T-helper 22 cell (primary cell): Measurements from ENCODE around the gene ARMH1.
"Not testable (repeated sequence)": the region's sequence is repeated elsewhere in the genome, so short reads cannot be mapped to it uniquely, and the experiment has no call there.

Source experiments
- DNase-seq: peaks from one replicate; pipeline ENCODE4 v3.0.0-alpha.2; 2020; ENCODE audit warnings: low read depth

ARMH1 gene

DNA sequence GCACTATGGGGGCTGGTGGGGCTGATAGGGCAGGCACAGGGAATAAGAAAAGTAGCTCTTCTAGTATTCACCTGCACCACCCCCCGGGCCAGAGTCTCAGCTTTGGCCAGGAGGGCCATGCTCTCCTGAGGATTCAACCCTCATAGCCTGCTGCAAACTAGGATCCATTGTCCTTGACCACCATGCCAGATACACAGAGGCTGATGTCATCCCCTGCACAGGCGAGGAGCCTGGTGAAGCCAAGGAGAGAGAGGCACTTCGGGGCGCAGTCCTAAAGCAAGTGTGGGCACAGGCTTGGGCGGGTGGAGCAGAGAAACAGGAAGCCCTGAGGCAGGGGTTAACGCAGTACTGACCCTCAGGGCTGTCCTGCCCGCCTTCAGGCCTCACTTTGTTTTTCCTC, 29.7 kb upstream of the ARMH1 start:
- no peak for DNase-seq

DNA sequence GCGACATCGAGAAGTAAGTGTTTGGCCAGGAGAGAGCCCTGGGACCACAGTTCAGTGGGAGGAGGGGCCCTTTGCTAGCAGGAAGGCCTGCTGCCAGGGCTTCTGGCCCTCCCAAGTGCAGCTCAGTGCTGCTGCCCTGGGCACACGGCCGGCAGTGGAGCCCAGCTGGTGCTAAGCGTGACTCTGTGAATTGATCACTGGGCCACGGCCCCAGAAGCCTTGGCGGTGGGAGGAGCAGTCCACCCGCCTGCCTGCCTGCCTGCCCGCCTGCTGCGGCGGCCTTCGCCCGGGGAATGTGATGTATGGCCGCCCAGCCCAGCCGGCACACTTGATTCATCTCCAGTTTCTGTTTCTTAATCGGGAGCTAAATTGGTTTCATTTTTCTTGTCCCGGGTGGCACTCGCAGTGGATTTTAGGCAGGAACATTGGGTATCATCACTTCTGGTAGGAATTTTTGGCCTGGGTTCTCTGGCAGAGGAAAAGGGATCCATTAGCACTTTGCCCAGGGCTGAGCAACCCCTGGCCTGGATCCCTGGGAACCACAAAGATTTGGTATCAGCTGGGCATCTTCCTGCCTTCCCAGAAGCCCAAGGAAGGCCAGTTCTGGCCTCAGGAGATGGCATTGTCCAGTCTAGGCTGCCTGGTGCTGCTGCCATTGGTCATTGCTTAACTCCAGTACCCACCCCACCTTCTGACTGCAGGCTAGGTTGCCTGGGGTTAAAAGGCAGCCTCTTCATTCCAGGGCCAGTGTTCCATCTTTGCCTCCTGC, 28.9 kb upstream of the ARMH1 start:
- DNase-seq = no peak

DNA sequence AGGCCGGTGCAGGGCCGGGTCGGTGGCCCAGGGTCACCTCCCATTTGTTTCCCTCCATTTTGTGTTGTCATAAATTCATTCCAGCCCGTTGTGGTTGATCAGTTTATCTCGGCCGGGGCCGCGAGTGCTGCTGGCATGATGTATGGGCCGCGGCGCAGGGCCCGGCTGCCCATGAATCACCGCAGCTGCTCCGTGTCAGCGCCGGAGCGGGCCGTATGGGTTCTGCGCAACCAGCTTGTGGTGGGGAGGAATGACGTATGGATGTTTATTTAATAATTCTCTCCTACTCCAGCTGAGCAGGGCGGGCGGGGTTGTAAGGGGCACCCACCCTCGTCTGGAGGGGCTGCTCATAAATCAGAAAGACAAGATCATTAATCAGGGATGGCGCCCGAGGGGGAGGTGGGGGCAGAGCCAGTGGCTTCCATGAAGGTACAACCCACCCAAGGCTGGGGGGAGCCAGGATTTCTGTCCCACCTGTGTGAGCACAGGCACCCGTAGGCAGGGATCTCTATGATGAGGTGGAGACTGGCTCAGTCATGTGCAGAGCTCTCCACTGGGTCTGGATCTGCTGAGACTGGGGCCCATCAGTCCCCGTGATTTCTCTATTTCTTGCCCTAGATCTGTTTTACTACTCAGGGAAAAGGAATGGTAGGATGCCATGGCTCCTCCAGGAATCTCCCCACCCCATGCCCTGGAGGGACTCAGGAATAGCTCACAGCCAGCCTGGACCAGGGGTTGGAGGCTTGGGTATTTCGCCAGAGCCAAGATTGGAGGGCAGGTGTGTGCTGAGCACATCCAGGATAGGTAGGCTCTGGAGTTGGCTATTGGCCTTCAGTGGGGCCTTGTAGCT, 28.0 kb upstream of the ARMH1 start:
- DNase-seq = no peak

DNA sequence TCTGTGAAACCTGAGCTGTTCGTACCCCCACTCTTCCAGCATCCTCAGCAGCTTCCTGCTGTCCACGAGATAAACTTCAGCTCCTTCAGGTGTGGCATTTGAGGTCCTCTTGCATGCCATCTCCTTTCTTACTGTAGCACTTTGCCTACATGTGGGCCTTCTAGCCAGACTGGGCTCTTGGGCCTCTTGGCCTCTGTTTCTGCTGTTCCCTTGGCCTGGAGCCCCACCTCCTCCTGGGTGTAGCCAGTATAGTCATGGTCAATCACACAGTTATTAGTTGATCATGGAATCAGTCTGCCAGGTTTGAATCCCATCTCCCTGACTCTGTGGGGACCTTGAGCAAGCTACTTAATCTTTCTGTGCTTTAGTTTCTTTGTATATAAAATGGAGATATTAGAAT, 26.6 kb upstream of the ARMH1 start:
- no peak for DNase-seq

DNA sequence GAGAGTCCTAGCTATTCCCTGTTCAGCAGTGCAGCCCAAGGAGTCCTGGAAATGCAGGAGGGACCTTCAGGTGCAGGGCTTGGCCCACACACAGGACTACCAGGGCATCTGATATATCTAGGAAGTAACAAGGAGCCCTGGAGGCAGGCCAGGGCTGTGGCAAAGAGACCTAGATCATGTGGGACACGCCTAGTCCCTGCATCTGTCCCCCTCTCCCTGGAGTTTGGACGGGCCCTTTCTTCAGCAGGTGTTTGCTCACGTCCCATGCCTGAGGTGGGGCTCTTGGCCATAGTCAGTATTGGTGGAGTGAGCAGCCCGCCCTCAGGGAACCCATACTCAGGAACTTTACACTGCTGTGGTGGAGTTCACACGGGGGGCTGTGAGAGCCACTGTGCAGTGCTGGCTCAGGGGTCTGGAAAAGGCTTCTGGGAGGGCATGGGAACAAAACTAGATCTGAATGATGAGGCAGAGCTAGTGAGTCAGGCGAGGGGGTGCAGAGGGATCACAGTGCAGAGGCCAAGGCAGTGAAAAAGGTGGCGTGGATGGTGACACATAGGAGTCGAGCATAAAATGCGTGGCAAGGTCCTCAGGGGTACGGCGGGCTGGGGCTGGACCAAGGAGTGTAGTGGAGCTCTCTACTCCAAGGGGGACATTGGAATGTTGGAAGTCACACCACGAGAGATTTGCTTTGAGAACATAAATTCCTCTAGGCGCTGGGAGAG, 25.8 kb upstream of the ARMH1 start:
- DNase-seq = no peak

DNA sequence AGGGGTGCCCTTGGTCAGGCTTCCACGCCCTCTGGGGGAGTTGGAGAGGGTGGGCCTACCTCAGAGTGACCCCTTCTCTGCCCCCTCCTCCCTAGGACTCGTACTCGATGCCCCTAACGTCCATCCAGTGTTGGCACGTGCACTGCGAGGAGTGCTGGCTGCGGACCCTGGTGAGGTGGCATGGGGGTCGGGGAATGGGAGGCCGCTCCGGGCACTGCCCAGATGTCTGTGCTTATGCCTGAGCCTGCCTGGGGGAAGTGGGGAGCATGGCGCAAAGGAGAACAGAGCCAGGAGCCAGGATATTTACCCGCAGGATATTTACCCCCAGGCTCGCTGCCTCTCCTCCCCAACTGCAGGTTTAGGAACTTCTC, 24.7 kb upstream of the ARMH1 start:
- no peak for DNase-seq

DNA sequence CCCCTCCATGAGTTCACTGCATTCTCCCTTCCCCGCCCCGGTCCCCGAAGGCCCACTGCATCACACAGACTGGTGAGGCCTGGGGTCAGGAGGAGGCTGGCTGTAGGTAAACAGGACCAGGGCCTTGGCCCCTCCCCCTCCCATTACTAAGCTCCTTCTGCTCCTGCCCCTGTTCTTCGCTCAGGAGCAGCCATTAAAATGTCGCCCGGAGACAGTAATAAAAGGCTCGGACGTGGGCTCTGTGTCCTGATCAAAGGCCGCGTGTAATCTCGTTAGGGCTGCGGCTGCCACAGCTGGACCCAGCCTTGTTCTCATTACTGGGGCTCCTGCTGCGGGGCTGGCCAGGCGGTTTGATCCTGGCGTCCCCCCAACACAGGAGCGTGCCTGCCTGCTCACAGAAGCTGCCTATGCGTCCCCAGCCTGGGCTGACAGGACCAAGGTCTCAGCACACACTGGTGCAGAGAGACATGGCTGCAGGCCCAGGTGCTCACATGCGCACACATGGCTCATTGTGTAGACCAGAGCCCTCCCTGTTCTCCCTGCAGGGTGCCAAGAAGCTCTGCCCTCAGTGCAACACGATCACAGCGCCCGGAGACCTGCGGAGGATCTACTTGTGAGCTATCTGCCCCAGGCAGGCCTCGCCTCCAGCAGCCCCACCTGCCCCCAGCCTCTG, 24.2 kb upstream of the ARMH1 start:
- no peak for DNase-seq

DNA sequence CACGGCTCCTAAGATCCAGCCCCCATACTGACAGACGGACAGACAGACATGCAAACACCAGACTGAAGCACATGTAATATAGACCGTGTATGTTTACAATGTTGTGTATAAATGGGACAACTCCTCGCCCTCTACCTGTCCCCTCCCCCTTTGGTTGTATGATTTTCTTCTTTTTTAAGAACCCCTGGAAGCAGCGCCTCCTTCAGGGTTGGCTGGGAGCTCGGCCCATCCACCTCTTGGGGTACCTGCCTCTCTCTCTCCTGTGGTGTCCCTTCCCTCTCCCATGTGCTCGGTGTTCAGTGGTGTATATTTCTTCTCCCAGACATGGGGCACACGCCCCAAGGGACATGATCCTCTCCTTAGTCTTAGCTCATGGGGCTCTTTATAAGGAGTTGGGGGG, 23.4 kb upstream of the ARMH1 start:
- DNase-seq = no peak

DNA sequence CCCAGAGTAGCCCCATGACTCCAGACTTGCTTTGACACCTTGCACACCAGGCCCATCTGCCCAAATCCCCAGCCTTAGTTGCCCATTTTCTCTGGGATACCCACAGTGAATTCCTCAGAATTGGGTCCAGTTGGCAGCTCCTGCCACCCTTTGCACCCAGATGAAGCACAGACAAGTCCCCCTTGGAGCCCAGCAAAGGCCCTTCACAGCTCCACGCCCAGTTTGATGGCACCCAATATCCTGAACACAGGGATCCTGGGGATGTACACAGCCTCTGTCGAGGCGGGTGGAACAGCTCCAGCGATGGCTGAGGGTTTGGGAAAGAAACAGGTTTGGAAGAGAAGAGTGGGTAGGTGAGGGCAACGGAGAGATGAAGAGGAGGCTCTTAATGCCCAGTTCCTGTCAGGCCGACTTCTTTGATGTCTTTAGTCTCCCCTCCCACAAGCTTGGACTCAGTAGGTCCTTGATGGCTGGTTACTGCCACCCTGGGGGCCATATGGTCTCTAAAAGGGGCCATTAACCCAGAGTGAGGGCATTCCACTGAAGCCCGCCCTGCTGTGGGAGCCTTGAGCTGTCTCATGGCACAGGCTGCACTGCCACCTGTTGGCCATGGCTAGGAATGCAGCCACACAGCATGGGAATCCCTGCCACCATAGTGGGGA, 21.9 kb upstream of the ARMH1 start:
- peak; percentile 33 for DNase-seq

DNA sequence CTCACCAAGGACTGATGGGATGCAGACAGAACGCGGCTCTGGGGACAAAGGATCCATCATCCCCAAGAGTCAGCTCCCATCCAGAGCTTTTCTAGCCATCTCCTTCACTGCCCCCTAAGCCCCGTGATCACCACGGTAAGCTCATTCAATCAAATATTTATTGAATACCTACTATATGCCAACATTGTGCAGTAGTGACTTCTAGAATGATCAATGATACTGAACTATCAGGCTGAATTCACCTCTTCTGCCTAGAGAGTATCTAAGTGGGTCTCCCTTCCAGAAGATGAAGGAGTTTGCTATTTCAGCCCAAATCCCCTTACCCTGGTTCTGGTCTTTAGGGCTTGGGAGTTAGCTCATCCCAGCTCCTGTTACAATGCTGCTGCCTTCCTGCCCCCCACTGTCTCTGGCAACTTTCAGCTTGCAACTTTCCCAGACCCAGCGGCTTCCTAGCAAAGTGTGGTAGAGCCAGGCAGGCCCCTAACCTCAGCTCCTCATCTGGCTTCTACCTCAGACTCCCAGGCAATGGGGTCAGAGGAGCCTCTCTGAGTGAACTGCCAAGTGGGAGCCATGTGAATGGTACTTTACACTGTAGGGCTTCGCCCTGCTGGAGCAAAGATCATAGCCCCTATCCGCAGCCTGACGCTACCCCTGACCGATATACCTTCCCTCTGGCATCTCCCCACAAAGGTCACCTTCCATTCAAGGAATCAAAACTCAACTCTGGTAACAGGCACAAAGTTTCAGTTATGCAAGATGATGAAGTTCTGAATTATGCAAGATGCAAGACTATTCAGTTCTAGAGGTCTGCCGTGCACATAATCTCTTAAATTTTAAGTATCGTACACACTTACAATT, 21.2 kb upstream of the ARMH1 start:
- no peak for DNase-seq

DNA sequence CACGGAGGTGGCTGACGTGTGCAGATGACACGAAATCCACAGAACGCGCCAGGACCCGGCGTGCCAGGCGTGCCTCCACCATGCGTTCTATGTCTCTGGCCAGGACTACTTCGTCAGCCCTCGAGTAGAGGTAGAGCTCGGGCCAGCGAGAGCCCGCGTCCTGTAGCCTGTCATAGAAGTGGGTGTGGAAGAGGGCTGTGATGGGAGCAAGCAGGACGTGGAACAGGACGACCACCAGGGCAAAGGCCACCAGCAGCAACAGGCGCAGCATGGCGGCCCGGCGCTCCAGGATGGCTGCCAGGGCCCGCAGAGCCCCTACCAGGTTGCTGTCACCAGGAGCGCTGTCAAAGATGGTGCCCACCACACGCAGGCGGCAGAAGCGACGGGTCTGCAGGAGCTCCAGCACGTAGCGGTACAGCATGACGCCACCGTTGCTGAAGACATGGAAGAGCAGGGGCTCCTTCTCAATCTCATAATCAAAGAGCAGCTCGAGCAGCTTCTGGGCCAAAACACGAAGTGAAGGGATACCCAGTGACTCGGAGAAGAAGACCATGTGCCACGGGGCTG, 19.8 kb upstream of the ARMH1 start:
- no peak for DNase-seq

DNA sequence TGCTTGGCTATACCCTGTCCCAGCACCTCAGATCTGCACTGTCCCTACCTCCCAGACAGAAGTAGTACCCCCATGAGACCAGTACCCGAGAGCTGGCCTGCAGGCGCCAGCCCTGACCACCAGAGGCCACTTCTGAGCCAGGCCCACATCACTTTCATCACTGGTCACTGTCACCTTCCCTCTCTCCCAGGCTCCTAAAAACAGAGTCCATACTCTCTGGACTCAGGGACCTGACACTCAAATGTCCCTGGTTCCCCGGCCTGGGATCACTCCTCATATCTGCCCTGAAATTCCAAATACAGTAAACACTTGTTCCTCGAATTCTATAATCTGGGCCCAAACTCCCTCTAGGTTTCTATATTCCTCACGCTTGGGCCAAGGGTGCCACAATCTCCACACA, 18.9 kb upstream of the ARMH1 start:
- no peak for DNase-seq

DNA sequence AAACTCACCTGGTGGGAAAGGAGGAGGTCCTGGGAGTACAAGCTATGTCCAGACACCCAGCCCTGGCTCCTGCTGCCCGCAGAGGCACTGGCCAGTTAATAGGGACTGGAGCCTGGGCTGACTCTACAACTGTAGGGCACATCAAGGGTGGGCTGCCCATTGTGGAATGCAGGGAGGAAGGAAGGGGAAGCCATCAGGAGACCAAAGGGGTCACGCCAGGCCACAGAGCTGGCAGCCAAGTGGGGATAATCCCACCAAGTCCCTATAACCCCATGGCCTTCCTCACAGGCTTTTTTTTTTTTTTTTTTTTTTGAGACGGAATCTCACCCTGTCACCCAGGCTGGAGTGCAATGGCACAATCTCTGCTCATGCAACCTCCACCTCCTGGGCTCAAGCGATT, 14.9 kb upstream of the ARMH1 start:
- no peak for DNase-seq

DNA sequence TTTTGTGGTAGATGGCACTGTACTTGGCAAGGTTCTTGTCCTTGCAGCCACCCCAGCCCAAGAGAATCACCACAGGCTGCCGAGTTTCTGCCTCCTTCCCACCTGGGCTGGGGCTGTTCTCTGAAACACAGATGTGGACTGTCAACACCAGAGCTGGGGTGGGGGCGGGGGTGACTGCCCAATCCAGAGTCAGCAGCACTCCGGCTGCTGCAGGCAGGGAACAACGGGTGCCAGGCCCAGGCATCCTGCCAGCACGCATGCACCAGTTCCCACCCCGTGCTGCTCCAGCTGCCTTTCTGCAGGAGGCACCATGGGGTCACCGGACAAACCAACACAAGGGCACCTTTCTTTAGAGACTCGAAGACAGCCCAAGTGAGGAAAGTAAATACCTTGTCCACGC, 14.3 kb upstream of the ARMH1 start:
- no peak for DNase-seq

DNA sequence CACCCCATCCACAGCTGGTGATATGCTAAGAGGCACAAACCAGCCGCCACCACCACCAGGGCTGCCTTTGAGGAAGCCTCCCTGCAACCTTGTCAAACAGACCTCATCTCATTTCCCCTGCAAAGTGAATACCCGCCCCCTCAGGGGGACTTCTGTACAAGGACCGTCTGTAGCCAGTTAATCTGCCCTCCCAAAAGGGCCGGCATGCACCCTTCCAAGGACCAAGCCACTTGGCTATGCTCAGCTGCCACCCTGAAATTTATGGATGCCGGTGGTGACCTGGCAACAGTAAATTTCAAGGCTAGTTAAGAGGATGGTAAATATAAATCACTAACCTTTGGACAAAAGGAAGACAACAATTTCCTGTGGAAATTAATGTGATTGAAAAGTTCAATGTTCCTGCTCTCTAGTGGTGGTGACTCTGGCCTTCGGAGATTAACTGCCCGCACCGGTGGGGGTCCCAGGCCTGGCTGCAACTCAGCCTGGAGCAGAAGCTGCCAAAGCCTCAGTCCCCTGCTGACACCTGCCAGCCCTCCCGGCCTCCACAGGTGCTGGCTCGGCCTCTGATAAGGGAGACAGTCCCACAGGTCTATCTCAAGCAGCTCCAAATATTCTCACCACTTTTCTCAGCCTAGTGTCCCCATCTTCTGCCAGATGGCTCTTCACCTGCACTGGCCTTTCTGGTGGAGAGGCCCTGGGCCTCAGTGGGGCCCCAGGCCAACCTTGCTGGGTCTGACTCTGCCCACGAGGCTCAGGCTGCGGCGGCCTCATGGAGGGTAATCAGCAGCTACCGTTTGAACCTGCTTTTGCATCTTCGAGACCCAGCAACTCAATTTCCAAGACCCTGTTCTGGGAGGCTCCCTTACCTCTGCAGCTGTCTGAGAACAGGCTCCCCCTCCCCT, 12.5 kb upstream of the ARMH1 start:
- DNase-seq = no peak

DNA sequence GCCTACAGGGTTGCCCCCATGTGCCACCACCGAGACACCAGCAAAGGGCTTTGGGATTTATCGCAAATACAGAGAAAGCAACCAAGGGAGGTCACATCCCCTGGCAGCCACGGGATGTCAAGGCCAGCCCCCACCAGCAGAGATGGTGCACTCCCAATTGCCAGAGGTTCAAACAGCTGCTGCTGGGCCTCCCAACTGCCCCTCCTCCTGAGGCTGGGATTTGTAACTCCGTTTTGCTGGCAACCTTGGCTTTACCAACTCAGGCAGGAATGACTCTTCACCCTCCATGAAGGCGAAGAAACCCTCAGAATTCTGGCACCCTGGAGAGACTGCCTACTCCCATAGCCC, 11.9 kb upstream of the ARMH1 start:
- no peak for DNase-seq

DNA sequence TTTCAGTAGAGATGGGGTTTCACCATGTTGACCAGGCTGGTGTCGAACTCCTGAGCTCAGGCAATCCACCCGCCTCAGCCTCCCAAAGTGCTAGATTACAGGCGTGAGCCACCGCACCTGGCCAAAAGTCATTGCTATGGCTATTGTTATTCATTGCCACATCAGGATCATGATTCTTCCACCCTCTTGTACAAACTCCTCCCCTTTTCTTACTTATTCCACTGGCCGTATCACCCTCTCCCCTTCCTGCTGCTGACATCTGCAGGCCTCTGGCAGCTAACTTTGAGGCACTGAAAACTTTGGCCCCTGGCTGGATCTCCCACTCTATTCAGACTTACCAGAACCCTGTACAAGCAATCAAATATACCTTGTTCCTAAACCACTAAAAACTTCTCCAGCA, 11.1 kb upstream of the ARMH1 start:
- DNase-seq = no peak

DNA sequence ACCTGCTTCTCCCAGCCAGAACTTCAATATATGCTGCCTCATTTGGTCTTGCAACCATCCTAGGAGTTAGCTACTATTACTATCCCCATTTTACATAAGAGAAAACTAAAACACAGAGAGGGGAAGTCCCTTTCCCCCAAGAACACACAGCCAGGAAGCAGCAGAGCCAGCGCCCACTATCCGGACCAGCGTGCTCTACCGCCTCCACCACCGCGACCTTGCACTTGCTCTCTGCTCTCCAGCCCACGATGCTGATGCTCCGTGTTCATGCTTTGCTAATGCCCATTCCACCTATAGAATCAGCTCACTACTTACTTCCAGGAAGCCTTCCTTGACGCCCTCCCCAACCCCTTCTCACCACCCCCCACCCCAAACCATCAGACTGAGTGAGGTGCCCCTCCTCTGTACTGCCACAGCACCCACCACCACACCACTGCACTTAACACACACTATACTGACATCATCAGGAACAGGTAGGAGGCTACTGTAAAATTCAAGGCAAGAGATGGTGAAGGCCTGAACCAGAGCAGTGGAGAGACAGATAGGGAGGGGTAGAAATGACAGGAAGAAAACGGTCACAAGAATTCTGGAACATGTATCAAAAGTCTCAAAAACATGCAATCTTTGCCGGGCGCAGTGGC, 9.7 kb upstream of the ARMH1 start:
- DNase-seq = no peak

DNA sequence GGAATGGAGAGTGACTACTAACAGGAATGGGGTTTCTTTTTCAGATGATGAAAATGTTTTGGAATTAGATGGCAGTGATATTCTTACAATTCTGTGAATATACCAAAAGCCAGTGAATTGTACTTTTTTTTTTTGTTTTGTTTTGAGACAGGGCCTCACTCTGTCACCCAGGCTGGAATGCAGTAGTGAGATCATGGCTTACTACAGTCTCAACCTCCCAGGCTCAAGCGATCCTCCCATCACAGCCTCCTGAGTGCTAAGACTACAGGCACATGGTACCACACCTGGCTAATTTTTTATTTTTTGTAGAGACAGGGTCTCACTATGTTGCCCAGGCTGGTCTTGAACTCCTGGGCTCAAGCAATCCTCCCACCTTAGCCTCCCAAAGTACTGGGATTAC, 7.8 kb upstream of the ARMH1 start:
- DNase-seq = not testable (repeated sequence)
